ENCODE data around the gene TANC1.

GRCh38 chr2:158923641-158924040 is 44.8 kb upstream of the TANC1 start:
- TF ChIP-seq CTCF (conservative IDR thresholded peaks at IDR 0.05 in 1 of 2, IDR thresholded peaks at IDR 0.05 in 1 of 2; ENCODE audit: extremely low read depth in 1 of 2, insufficient read depth in 1 of 2, low read depth in 1 of 2, low read length in 2 of 2) = no peak
- no peak for TF ChIP-seq EZH2 (IDR thresholded peaks at IDR 0.05; ENCODE audit: borderline replicate concordance, low read length)
